Neural cell (in vitro differentiated cells): ENCODE results near the gene CAMK2B. TPM values are rescaled to one million over a fixed set of nuclear protein-coding genes. Genes with fewer than 3 reads are reported as not detected.

Experiments used
- H2AFZ ChIP-seq: fragments of 200-600, 300-800 bp; sonication (generic), shearing (Covaris generic); 2 replicates; pipeline ENCODE4 v1.6.0; 2014; ENCODE audit warnings: low read depth, mild to moderate bottlenecking, antibody characterized with exemption, low read length, moderate library complexity
- H3F3A ChIP-seq: fragments of 200-600 bp; shearing (Covaris generic); 2 replicates; pipeline ENCODE4 v1.6.1; 2016; ENCODE audit warnings: mild to moderate bottlenecking, moderate library complexity, mixed read lengths, antibody characterized with exemption, low read length; ENCODE audit not compliant: insufficient read depth, poor library complexity, severe bottlenecking
- H3K27ac ChIP-seq: fragments of 200-600, 300-800 bp; sonication (generic), shearing (Covaris generic); 2 replicates; pipeline ENCODE4 v1.5.1; 2014; ENCODE audit warnings: mild to moderate bottlenecking, low read length, moderate library complexity
- H3K27me3 ChIP-seq: fragments of 300-800, 200-600 bp; sonication (generic), shearing (Covaris generic); 2 replicates; pipeline ENCODE4 v1.6.0; 2014; ENCODE audit warnings: mild to moderate bottlenecking, low read depth, low read length, moderate library complexity; ENCODE audit not compliant: insufficient read depth
- H3K36me3 ChIP-seq: fragments of 300-800, 200-600 bp; sonication (generic), shearing (Covaris generic); 2 replicates; pipeline ENCODE4 v1.5.1; 2014; ENCODE audit warnings: mild to moderate bottlenecking, antibody characterized with exemption, low read length, moderate library complexity; ENCODE audit not compliant: insufficient read depth
- H3K4me2 ChIP-seq: fragments of 300-800, 200-600 bp; sonication (generic), shearing (Covaris generic); 2 replicates; pipeline ENCODE4 v1.6.0; 2014; ENCODE audit warnings: mild to moderate bottlenecking, low read length
- H3K4me3 ChIP-seq: fragments of 300-800, 200-600 bp; sonication (generic), shearing (Covaris generic); 2 replicates; pipeline ENCODE4 v1.5.1; 2014; ENCODE audit warnings: mild to moderate bottlenecking, low read length, moderate library complexity
- H3K79me2 ChIP-seq: fragments of 200-600 bp; shearing (Covaris generic); replicated peaks from 2 replicates; pipeline ENCODE4 v1.6.0; 2014; ENCODE audit warnings: mild to moderate bottlenecking, low read length, moderate library complexity; ENCODE audit not compliant: insufficient read depth
- H3K9ac ChIP-seq: fragments of 300-800, 200-600 bp; sonication (generic), shearing (Covaris generic); 2 replicates; pipeline ENCODE4 v1.6.1; 2016; ENCODE audit warnings: mild to moderate bottlenecking, low read length, mixed read lengths
- H3K9me2 ChIP-seq: fragments of 200-600 bp; shearing (Covaris generic); 2 replicates; pipeline ENCODE4 v1.6.1; 2016; ENCODE audit warnings: mild to moderate bottlenecking, low read length, mixed read lengths; ENCODE audit not compliant: insufficient read depth
- H3K9me3 ChIP-seq: fragments of 200-600, 300-800 bp; sonication (generic), shearing (Covaris generic); 2 replicates; pipeline ENCODE4 v1.6.1; 2016; ENCODE audit warnings: mild to moderate bottlenecking, mixed run types, low read length, moderate library complexity, mixed read lengths
- H4K20me1 ChIP-seq: fragments of 200-600 bp; shearing (Covaris generic); 2 replicates; pipeline ENCODE4 v1.6.1; 2016; ENCODE audit warnings: mild to moderate bottlenecking, mixed run types; ENCODE audit not compliant: insufficient read depth
- EP300 ChIP-seq: fragments of 450-650 bp; conservative IDR thresholded peaks from 2 replicates; pipeline ENCODE4 v1.6.1; 2014; ENCODE audit warnings: antibody characterized with exemption, mild to moderate bottlenecking, moderate library complexity; ENCODE audit not compliant: poor library complexity, severe bottlenecking
- EZH2 ChIP-seq: fragments of 200-600, 300-800 bp; shearing (Covaris generic), sonication (generic); IDR thresholded peaks from 2 replicates; pipeline ENCODE4 v1.6.1; 2014; ENCODE audit warnings: antibody characterized with exemption, low read length, borderline replicate concordance, mild to moderate bottlenecking; ENCODE audit not compliant: insufficient read depth, poor library complexity, severe bottlenecking
- MXI1 ChIP-seq: fragments of 450-650 bp; conservative IDR thresholded peaks from 2 replicates; pipeline ENCODE4 v1.6.1; 2014; ENCODE audit warnings: antibody characterized with exemption, mild to moderate bottlenecking; ENCODE audit not compliant: poor library complexity, severe bottlenecking
- POLR2AphosphoS5 ChIP-seq: IDR thresholded peaks from 2 replicates; pipeline ENCODE4 v1.6.1; 2012
- RAD21 ChIP-seq: fragments of 450-650 bp; conservative IDR thresholded peaks from 2 replicates; pipeline ENCODE4 v1.6.1; 2014; ENCODE audit warnings: antibody characterized with exemption, mild to moderate bottlenecking, moderate library complexity
- SMC3 ChIP-seq: fragments of 450-650 bp; conservative IDR thresholded peaks from 2 replicates; pipeline ENCODE4 v1.6.1; 2014; ENCODE audit warnings: antibody characterized with exemption, mild to moderate bottlenecking, moderate library complexity; ENCODE audit not compliant: poor library complexity
- TAF1 ChIP-seq: IDR thresholded peaks from 2 replicates; pipeline ENCODE4 v1.6.1; 2012; ENCODE audit warnings: low read depth
- polyA plus RNA-seq: library from polyadenylated mRNA; depleted of rRNA; stranded (reverse); fragments of >200 nt; gene quantifications from 2 replicates; pipeline ENCODE4 v1.2.3, GENCODE V29; 2014
- TF ChIP-seq, protein P1 (sequence below): fragments of 450-650 bp; IDR thresholded peaks from 2 replicates; pipeline ENCODE4 v1.5.1; 2014; ENCODE audit warnings: antibody characterized with exemption, mild to moderate bottlenecking, moderate library complexity; ENCODE audit not compliant: poor library complexity, severe bottlenecking
- TF ChIP-seq, protein P2 (sequence below): IDR thresholded peaks from 2 replicates; pipeline ENCODE4 v1.6.1; 2012; ENCODE audit warnings: borderline replicate concordance

The CAMK2B gene
- polyA plus RNA-seq, 1 donor from 2014 or later, result 67.3 TPM

DNA sequence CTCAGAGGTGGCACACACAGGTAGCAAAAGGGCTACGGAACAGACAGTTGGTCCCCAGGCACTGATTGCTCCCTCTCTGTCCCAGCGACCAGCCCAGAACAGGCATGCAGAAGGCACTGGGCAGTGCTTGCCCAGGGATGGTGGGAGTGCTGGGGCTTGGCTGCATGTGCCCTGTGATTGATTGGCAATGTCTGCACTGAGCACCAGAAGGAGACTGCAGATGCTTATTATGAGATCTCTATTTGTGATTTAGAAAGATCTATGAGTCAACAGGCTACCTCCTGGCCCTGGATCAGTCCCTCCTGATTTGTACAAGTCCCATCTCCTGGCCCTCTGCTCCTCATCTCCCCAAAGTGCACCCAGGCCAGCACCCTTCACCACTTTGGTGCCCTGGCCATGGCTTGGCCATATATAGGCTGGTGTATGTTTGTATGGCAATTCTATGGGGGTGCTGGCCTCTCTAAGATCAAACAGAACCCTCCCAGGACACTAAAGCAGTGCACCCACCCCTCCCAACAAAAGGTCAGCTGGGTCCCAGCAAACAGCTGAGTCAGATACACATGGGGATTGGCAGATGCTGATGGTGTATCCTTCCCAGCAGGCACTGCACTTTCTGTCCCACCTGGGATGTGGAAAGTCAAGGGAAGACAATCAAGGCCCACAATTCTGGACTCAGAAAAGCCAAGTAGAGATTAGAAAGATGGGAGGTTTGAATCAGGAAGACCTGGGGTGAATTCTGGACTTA lies 30.9 kb downstream of the CAMK2B start:
- Histone ChIP-seq H3K4me3 (no peak overlapping the region), H3K9ac (no peak overlapping the region), H2AFZ (no peak overlapping the region), H3F3A (no peaks in the 10 kb centered on the region), H3K27ac (no peak overlapping the region), H3K9me3 (no peaks in the 10 kb centered on the region), H3K27me3 (no peaks in the 10 kb centered on the region), H3K9me2 (no peaks in the 10 kb centered on the region), H3K79me2 (no peaks in the 10 kb centered on the region), H3K36me3 (no peaks in the 10 kb centered on the region), H3K4me2 (no peak overlapping the region), H4K20me1 (no peaks in the 10 kb centered on the region)
- TF ChIP-seq SMC3 (no peak), EP300 (no peak), TAF1 (no peak), EZH2 (no peak), POLR2AphosphoS5 (no peak), RAD21 (no peak), MXI1 (no peak)
- TF ChIP-seq, protein P1, sequence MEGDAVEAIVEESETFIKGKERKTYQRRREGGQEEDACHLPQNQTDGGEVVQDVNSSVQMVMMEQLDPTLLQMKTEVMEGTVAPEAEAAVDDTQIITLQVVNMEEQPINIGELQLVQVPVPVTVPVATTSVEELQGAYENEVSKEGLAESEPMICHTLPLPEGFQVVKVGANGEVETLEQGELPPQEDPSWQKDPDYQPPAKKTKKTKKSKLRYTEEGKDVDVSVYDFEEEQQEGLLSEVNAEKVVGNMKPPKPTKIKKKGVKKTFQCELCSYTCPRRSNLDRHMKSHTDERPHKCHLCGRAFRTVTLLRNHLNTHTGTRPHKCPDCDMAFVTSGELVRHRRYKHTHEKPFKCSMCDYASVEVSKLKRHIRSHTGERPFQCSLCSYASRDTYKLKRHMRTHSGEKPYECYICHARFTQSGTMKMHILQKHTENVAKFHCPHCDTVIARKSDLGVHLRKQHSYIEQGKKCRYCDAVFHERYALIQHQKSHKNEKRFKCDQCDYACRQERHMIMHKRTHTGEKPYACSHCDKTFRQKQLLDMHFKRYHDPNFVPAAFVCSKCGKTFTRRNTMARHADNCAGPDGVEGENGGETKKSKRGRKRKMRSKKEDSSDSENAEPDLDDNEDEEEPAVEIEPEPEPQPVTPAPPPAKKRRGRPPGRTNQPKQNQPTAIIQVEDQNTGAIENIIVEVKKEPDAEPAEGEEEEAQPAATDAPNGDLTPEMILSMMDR, result no peak
- TF ChIP-seq, protein P2, sequence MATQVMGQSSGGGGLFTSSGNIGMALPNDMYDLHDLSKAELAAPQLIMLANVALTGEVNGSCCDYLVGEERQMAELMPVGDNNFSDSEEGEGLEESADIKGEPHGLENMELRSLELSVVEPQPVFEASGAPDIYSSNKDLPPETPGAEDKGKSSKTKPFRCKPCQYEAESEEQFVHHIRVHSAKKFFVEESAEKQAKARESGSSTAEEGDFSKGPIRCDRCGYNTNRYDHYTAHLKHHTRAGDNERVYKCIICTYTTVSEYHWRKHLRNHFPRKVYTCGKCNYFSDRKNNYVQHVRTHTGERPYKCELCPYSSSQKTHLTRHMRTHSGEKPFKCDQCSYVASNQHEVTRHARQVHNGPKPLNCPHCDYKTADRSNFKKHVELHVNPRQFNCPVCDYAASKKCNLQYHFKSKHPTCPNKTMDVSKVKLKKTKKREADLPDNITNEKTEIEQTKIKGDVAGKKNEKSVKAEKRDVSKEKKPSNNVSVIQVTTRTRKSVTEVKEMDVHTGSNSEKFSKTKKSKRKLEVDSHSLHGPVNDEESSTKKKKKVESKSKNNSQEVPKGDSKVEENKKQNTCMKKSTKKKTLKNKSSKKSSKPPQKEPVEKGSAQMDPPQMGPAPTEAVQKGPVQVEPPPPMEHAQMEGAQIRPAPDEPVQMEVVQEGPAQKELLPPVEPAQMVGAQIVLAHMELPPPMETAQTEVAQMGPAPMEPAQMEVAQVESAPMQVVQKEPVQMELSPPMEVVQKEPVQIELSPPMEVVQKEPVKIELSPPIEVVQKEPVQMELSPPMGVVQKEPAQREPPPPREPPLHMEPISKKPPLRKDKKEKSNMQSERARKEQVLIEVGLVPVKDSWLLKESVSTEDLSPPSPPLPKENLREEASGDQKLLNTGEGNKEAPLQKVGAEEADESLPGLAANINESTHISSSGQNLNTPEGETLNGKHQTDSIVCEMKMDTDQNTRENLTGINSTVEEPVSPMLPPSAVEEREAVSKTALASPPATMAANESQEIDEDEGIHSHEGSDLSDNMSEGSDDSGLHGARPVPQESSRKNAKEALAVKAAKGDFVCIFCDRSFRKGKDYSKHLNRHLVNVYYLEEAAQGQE, result no peak

DNA sequence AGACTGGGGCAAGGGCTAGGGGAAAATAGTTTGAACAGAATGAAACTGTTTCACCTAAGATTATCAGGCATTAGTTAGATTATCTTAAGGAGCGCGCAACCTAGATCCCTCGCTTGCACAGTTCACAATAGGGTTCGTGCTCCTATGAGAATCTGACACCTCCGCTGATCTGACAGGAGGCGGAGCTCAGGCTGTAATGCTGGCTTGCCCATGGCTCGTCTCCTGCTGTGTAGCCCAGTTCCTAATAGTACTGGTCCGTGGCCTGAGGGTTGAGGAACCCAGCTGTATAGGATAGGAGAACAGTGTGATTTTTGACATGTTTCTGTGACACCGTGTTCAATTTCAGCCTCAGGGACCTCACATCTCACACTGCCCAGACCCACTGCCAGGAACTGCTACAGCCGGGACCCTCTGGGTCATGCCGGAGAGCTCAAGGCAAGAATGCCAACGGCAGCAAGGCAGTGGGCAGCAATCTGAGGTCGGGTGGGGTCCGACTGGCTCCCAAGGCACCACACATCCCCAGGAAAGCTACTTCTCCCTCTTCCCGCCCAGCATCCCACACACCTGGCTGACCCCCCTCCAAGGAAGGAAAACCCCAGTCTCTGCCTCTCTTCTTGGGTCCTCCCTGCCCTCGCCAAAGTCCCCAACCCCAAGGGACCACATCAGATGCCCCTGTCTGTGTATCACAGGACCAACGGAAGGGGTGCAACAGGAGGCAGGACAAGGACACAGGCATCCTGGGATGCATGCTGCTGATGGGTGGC lies 31.7 kb downstream of the CAMK2B start:
- H3F3A ChIP-seq, result no peaks in the 10 kb centered on the region
- no peaks in the 10 kb centered on the region for H3K79me2 ChIP-seq
- H3K27me3 ChIP-seq, result no peaks in the 10 kb centered on the region
- no peak overlapping the region for H3K4me2 ChIP-seq
- no peak overlapping the region for H3K9ac ChIP-seq
- no peaks in the 10 kb centered on the region for H4K20me1 ChIP-seq
- no peaks in the 10 kb centered on the region for H3K9me2 ChIP-seq
- TF ChIP-seq EZH2, result no peak
- TF ChIP-seq MXI1, result no peak
- TF ChIP-seq, protein P2, result no peak
- no peak for TF ChIP-seq POLR2AphosphoS5
- no peak for TF ChIP-seq EP300
- no peak for TF ChIP-seq SMC3
- no peak for TF ChIP-seq TAF1
- no peaks in the 10 kb centered on the region for H3K9me3 ChIP-seq
- H3K4me3 ChIP-seq, result no peak overlapping the region
- H2AFZ ChIP-seq, result no peak overlapping the region
- H3K36me3 ChIP-seq, result no peaks in the 10 kb centered on the region
- H3K27ac ChIP-seq, result no peak overlapping the region
